ENCODE data around the gene TUBG2. TPM values are rescaled to one million over a fixed set of nuclear protein-coding genes. Genes with fewer than 3 reads are reported as not detected.
"Not testable (repeated sequence)": the region's sequence is repeated elsewhere in the genome, so short reads cannot be mapped to it uniquely, and the experiment has no call there.

TUBG2 gene
- 10 to 100 TPM; 15.2 to 17.3 (median 16.9) TPM for total RNA-seq (2021; fragmentation: NEBNext Ultra II Directional; extraction: Animal tissue kit (Norgen Biotek cat#: 25700))
- long read RNA-seq, transcript TUBG2-201 (11 exons, 1,761 nt), result major isoform, 10 of 15 reads
- long read RNA-seq, partial matches to known transcripts, result 4 of 15 reads
- long read RNA-seq, other reads (novel, unspliced or antisense), result 1 of 15 reads

DNA sequence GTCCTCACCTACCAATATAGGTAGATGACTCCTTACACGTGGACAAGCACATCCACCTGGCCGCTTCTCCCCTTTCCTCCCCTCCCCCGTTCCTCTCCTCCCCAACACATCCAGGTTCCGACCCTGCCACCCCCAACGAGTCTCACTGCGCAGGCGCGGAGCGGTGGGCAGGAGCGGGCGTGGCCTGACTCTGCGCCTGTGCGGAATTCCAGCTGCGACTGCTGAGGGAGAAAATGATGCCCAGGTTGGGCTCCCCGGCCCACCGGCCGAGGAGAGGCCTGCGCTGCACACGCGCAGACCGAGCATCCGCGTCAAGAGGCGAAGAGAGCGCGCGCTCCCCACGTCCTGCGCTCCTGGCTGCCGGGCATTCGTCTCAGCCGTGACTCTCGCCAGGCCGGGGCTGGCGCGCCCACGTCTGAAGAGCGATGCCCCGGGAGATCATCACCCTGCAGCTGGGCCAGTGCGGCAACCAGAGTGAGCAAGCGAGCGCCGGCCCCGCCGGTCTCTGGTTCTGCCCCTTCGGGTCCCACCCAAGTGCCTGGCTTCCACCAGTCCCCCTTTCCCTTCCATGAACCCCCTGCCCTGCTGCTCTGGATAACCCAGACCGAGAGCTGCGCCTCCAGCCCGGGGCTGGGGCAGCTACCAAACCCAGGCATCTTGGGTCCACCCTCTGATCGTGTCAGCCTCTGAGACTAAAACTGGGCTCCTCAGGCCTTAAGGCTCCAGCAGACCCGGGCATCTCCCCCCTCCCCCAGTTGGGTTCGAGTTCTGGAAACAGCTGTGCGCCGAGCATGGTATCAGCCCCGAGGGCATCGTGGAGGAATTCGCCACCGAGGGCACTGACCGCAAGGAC, at the start of gene TUBG2:
Gene TUBG2 (plus strand): TSS at position 206 of the 853 bp plus-strand sequence. CDS start 220 bp downstream, at position 426.
- Mint-ChIP-seq H3K9me3 (no peaks in the 10 kb centered on the region), H3K4me3 (peak within 1 kb of the TSS; percentile 90), H3K36me3 (ENCODE audit: low read depth) (peaks cover 3% of the 10 kb centered on the region; the same call in 1 of the 2 replicates), H3K4me1 (ENCODE audit: low read depth) (peaks cover 62% of the 10 kb centered on the region), H3K27me3 (ENCODE audit: insufficient read depth) (no peaks in the 10 kb centered on the region), H3K27ac (peak within 1 kb of the TSS; percentile 82)
- TF ChIP-seq, protein P1, sequence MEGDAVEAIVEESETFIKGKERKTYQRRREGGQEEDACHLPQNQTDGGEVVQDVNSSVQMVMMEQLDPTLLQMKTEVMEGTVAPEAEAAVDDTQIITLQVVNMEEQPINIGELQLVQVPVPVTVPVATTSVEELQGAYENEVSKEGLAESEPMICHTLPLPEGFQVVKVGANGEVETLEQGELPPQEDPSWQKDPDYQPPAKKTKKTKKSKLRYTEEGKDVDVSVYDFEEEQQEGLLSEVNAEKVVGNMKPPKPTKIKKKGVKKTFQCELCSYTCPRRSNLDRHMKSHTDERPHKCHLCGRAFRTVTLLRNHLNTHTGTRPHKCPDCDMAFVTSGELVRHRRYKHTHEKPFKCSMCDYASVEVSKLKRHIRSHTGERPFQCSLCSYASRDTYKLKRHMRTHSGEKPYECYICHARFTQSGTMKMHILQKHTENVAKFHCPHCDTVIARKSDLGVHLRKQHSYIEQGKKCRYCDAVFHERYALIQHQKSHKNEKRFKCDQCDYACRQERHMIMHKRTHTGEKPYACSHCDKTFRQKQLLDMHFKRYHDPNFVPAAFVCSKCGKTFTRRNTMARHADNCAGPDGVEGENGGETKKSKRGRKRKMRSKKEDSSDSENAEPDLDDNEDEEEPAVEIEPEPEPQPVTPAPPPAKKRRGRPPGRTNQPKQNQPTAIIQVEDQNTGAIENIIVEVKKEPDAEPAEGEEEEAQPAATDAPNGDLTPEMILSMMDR (IDR thresholded peaks at IDR 0.05), result no peak
- DNase-seq, result peak; percentile 84

DNA sequence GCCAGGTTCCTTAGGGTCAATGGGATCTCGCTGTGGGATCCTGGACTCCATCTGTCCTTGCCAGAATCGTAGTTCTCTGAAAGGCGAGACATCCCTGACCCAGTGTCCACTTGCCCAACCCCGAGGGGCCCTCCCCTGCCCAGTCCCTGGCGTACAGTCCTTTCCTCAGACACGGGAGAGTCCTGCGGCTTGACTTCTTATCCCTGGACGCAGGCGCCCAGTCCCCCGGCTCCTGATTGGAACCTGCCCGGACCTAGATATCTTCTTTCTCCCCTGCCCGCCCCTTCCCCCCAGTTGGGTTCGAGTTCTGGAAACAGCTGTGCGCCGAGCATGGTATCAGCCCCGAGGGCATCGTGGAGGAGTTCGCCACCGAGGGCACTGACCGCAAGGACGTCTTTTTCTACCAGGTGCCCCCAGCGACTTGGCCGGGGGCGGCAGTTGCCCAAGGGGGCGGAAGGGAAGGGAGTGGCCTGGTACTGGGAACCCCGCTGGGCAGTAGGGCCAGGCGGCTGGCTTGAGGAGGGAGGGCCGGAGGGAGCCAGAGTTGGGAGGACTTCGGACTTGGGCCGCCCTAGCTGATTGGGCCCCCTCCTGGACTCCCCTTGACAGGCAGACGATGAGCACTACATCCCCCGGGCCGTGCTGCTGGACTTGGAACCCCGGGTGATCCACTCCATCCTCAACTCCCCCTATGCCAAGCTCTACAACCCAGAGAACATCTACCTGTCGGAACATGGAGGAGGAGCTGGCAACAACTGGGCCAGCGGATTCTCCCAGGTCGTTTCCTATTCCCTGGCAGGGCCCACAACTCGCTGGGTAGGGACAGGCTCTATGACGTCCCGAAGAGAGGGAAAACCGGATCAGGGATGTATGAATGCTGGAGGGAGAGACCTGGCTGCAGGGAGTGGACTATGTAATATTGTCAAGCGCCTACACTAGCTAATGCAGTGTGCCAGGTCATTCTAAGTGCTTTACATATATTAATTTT, 49.0 kb upstream of the TUBG2 start:
- DNase-seq; H3K9me3 Mint-ChIP-seq; H3K27me3 Mint-ChIP-seq (ENCODE audit: insufficient read depth): not testable (repeated sequence)
- peaks cover 18% of the 10 kb centered on the region for H3K36me3 Mint-ChIP-seq (ENCODE audit: low read depth)
- peak overlapping the region; percentile 90 for H3K27ac Mint-ChIP-seq
- H3K4me1 Mint-ChIP-seq (ENCODE audit: low read depth), result peaks cover 25% of the 10 kb centered on the region
- H3K4me3 Mint-ChIP-seq, result peak overlapping the region; percentile 100

DNA sequence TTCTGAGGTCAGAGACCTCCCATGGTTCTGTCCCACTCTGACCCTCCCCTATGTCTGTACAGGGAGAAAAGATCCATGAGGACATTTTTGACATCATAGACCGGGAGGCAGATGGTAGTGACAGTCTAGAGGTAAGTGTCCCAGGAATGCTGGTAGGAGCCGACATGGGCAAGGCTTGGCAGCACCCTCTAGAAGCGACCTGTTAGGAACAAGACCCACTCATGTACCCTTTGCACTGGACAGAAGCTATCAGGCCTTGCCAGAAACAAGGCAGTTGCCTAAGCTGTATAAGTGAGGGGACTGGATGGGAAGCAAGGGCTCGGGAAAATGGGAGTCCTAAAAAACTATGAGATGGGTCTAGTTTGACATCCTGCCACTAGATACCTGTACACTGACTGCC, 47.1 kb upstream of the TUBG2 start:
- no peaks in the 10 kb centered on the region for H3K9me3 Mint-ChIP-seq
- peaks cover 20% of the 10 kb centered on the region for H3K36me3 Mint-ChIP-seq (ENCODE audit: low read depth)
- no peaks in the 10 kb centered on the region; the same call in 1 of the 2 replicates for H3K27me3 Mint-ChIP-seq (ENCODE audit: insufficient read depth)
- TF ChIP-seq, protein P1 (IDR thresholded peaks at IDR 0.05), result no peak
- H3K4me3 Mint-ChIP-seq, result peak overlapping the region; percentile 50
- no peak for DNase-seq
- H3K27ac Mint-ChIP-seq, result no peak overlapping the region
- peaks cover 8% of the 10 kb centered on the region for H3K4me1 Mint-ChIP-seq (ENCODE audit: low read depth)

DNA sequence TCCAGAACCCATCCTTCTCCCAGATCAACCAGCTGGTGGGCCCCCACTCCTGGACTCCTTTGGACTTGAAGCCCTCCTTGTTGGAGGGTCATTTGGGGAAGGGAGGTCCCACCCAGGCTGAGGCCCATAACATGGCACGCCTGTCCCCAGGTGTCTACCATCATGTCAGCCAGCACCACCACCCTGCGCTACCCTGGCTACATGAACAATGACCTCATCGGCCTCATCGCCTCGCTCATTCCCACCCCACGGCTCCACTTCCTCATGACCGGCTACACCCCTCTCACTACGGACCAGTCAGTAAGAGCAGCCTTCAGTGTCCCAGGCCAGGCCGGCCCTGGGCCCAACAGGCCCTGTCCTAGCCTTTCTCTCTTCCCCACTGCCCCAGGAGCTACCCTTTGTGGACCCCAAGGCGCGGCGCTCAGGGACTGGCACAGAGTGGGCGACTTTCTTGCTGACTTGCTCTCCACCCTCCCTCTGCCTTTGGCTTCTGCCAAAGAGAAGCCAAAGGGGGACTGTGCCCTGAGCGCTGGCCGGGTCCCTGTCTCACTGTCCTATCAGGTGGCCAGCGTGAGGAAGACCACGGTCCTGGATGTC, 45.3 kb upstream of the TUBG2 start:
- TF ChIP-seq, protein P1 (IDR thresholded peaks at IDR 0.05), result no peak
- H3K36me3 Mint-ChIP-seq (ENCODE audit: low read depth), result peaks cover 20% of the 10 kb centered on the region
- no peak for DNase-seq
- H3K27me3 Mint-ChIP-seq (ENCODE audit: insufficient read depth), result no peaks in the 10 kb centered on the region; the same call in 1 of the 2 replicates
- H3K4me3 Mint-ChIP-seq, result no peak overlapping the region
- H3K27ac Mint-ChIP-seq, result no peak overlapping the region
- peaks cover 11% of the 10 kb centered on the region; the same call in 1 of the 2 replicates for H3K4me1 Mint-ChIP-seq (ENCODE audit: low read depth)
- no peaks in the 10 kb centered on the region for H3K9me3 Mint-ChIP-seq

DNA sequence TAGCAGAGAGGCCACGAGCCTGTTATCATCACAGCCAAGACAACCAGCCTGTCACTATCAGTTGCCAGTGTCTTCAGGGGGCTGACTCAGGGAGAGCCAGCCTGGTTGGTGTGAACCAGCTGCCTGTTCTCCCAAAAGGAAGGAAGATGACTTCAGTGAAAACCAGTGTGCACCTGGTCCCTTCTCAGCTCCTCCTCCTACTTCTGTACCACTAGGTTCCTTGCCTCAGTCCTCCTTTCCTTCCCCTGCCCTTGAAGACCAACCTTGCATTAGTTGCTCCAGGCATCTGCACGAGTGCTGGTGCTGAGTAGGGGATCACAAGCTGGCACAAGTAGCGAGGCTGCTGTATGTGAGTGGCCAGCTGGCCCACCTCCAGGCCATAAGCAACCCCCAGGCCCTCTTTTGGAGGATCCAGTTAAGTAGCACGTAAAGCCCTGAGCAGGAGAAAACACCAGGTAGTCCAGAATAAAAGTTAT, 41.1 kb upstream of the TUBG2 start:
- Mint-ChIP-seq H3K27me3 (ENCODE audit: insufficient read depth) (peaks cover 1% of the 10 kb centered on the region), H3K9me3 (no peaks in the 10 kb centered on the region), H3K4me3 (no peak overlapping the region), H3K4me1 (ENCODE audit: low read depth) (peaks cover 12% of the 10 kb centered on the region; the same call in 1 of the 2 replicates), H3K36me3 (ENCODE audit: low read depth) (peaks cover 15% of the 10 kb centered on the region), H3K27ac (no peak overlapping the region)
- TF ChIP-seq, protein P1 (IDR thresholded peaks at IDR 0.05), result no peak
- no peak for DNase-seq
